NCI-H82 treated with DMSO at 0.1 percent for 48 hours (cell line): ENCODE data around the gene ASCL2.
"Not testable (repeated sequence)": the region's sequence is repeated elsewhere in the genome, so short reads cannot be mapped to it uniquely, and the experiment has no call there.

ENCODE experiments used
- DNase-seq: peaks from one replicate; lab custom pipeline; 2025; ENCODE audit not compliant: unreplicated experiment; lab: John Stamatoyannopoulos, UW

The ASCL2 gene

GRCh38 chr11:2237457-2238238, 32.7 kb downstream of the ASCL2 start:
- no peak for DNase-seq

DNA sequence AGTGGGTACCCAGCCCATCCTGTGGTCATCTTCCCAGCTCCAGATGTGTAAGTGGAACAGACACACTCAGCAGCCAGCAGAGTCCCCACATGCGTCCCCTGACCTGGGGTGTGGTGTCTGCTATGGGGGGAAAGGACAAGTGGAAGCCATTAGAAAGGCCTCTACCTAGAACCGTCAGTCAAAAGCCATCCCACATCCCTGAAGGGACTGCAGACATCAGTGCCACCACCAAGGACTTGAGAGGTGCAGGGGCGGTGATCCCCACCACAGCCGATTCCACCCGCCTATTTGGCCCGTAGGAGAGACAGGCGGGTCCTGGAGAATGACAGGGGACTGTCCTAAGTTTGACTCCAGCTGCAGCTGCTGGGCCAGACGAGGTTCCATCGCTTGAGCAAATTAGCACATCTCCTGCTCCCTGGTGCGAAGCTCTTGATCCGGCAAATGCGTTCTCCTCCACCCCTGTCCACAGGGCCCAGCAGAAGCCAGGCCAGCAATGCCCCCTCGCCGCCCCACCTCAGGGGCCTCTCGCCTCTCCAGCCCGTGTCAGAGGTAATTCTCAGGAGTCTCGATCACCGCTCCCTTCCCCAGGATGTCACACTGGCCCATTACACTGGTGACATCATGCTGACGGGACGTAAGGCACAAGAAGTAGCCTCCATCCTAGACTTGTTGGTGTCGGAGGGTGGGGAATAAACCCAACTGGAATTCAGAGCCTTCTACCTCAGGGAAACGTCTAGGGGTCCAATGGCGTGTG, 33.8 kb downstream of the ASCL2 start:
- DNase-seq: not testable (repeated sequence)

GRCh38 chr11:2235588-2236326, 34.6 kb downstream of the ASCL2 start:
- no peak for DNase-seq

DNA sequence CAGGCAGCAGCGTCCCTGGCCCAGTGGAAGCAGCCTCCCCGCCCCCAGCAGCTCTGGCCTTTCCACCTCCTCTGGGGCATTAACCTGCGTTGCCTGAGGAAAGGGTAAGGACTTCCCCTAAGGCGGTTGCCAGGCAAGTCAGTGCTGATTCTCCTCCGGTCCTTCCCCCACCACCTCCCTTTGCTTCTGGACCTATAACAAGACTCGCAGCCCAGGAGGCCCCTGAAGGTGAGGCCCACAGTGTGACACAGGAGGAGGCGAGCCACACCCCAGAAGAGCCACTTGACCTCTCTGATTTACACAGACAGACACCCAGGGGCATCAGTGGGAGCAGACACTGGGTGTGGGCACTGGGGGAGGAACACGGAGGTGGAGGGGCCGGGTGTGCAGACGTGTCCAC, 35.4 kb downstream of the ASCL2 start:
- no peak for DNase-seq

GRCh38 chr11:2233693-2234455, 36.5 kb downstream of the ASCL2 start:
- no peak for DNase-seq

DNA sequence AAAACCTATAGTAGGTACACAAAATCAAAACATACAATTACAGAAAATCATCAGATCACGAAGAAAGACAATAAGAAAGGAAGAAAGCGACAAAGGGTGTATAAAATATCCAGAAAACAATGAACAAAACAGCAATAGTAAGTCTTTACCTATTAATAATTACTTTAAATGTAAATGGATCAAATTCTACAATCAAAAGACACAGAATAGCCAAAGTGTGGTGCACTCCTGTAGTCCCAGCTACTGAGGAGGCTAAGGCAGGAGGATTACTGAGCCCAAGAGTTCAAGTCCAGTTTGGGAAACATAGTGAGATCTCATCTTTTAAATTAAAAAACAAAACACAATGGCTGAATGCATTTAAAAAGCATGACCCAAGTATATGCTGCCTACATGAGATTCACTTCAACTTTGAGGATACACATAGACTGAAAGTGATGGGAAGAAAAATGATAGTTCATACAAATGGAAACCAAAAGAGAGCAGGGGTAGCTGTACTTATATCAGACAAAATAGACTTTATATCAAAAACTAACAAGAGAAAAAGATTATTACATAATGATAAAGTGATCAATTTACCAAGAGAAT, 40.6 kb downstream of the ASCL2 start:
- no peak for DNase-seq

DNA sequence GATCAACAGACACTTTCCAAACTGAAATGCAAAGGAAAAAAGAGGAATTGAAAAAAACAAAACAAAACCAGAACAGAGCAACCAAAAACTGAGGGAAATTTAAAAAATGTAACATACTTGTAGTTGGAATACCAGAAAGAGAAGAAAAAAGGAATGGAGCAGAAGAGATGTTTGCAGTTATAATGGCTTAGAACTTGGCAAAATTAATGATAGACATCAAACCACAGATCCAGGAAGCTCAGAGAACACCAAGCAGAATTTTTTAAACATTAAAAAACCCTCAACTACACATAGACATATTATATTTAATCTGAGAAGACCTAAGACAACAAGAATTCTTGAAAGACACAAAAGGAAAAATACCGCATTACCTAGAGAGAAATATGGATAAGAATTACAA, 46.1 kb downstream of the ASCL2 start:
- no peak for DNase-seq

DNA sequence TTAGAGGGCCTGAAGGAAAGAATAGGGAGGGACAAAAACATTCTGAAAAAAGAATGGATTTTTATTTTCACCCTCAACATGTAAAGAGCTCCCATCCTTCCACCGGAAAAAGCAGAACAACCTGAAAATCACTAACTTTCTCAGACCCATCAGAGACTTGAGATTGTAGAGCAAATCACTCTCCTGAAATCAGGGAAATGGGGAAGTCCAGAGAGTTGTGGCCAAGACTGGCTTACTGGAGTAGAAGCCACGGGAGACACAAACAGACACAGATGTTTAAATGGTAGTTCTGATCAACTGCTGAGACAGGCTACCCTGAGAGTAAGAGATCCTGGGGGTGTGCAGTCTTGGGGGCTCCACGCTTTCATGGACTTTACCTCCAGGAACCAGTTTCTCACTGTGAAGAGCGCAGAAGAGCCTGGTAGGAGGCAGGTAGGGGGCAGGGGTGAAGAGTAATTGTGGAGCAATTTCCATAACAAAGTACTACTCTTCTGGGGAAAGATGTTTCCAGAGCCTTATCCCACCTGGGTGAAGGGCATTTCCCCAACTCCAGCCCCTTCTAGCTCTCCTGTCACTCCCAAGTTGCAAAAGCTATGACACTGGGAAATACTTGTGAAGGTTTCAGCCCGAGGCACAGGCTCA, 47.1 kb downstream of the ASCL2 start:
- DNase-seq: no peak

DNA sequence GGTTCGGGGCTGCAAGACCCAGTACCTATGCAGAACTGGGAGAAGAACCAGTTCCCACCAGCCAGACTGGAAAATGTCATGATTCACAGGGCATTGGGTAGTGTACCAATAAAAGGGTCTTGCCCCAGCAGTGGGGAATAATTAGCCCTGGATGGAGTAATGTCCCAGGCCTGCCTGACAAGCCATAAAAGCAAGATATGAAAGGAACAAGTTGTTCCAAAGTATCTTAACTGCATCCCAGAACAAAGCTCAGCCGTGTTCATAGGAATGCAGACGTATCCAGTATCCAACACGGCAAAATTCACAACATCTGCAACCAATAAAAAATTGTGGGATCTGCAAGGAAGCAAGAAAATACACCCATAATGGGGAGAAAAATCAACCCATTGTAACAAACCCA, 47.9 kb downstream of the ASCL2 start:
- DNase-seq: no peak

DNA sequence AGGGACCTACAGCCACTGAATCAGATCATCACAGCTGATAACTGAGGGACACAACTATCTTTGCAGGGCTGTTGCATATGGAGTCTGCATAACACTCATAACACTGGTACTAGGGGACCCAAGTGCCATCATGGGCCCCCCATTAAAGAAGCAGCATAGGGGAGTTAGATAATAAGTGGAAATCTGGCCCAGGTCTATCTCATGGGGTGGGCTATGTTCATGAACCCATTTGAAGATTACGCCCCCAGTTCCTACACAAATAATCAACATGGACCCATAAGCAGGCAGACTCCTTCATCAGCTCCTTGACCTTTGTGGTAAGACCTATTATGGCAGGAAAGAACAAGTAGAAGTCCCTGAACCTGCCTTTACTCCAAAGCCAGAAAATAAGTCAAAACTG, 48.8 kb downstream of the ASCL2 start:
- no peak for DNase-seq

- DNase-seq: no peak
Observed at GRCh38 chr11:2221024-2221423, 49.4 kb downstream of the ASCL2 start.

DNA sequence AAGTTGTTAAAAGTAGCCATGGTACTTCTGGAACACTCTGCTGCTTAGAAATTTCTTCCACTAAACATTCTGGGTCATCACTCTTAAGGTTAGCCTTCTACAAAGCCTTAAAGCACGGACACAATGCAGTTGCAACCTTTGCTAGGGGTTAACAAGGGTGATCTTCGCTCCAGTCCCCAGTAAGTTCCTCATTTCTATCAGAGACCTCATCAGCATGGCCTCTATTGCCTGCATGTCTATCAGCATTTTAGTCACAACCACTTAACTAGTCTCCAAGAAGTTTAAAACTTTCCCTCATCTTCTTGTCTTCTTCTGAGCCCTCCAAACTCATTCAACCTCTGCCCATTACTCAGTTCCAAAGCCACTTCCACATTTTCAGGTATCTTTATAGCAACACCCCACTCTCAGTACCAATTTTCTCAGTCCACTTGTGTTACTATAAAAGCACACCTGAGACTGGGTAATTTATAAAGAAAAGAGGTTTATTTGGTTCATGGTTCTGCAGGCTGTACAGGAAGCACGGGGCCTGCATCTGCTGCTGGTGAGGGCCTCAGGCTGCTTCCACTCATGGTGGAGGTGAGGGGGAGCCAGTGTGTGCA, 50.1 kb downstream of the ASCL2 start:
- DNase-seq: no peak

- no peak for DNase-seq
Observed at GRCh38 chr11:2219318-2220017, 50.9 kb downstream of the ASCL2 start.
